H1 (cell line): Measurements from ENCODE around the gene FAM107A. TPM values are rescaled to one million over a fixed set of nuclear protein-coding genes. Genes with fewer than 3 reads are reported as not detected.

Experiments used
- CTCF ChIA-PET: fragments of 300-600 bp; sonication (Branson Sonifier 250); formaldehyde crosslinking; loops from one replicate; lab custom pipeline; 2021; ENCODE audit not compliant: partially characterized antibody; lab: Charles Lee
- POLR2A ChIA-PET: fragments of 300-600 bp; sonication (Branson Sonifier 250); formaldehyde crosslinking; loops from one replicate; lab custom pipeline; 2021; ENCODE audit warnings: inconsistent platforms; ENCODE audit not compliant: partially characterized antibody; lab: Charles Lee
- DNase-seq, 2 experiments: peaks; one replicate each; pipeline versions ENCODE4 v3.0.0 to v3.0.0-alpha.2; 2010 to 2022; ENCODE audit warnings: low spot score in 2 of 2, low read depth in 1 of 2, mixed read lengths in 1 of 2
- FAIRE-seq: peaks from 2 replicates; lab custom pipeline; 2011; peaks lifted over from hg19 to GRCh38; lab: Jason Lieb, UNC
- H2AFZ ChIP-seq: 2 replicates; pipeline ENCODE4 v1.8.1; 2012; ENCODE audit warnings: low read length, inconsistent platforms
- H2AK5ac ChIP-seq: 2 replicates; pipeline ENCODE4 v1.6.1; 2013; ENCODE audit warnings: low read depth, low read length
- H2BK120ac ChIP-seq: replicated peaks from 2 replicates; pipeline ENCODE3; 2013; ENCODE audit warnings: low read depth, low read length, inconsistent platforms
- H2BK12ac ChIP-seq: 2 replicates; pipeline ENCODE4 v1.6.1; 2013; ENCODE audit warnings: low read depth, low read length
- H2BK15ac ChIP-seq: 2 replicates; pipeline ENCODE4 v1.6.1; 2013; ENCODE audit warnings: low read length
- H2BK20ac ChIP-seq: 2 replicates; pipeline ENCODE4 v1.6.1; 2013; ENCODE audit warnings: low read length
- H2BK5ac ChIP-seq: 2 replicates; pipeline ENCODE4 v1.6.1; 2013; ENCODE audit warnings: low read depth, low read length
- H3K14ac ChIP-seq: 2 replicates; pipeline ENCODE4 v1.6.1; 2013; ENCODE audit warnings: inconsistent platforms; ENCODE audit not compliant: insufficient read length
- H3K18ac ChIP-seq: 2 replicates; pipeline ENCODE4 v1.6.1; 2013; ENCODE audit warnings: low read length; ENCODE audit errors: extremely low read depth
- H3K23ac ChIP-seq: 2 replicates; pipeline ENCODE4 v1.6.1; 2013; ENCODE audit warnings: inconsistent platforms; ENCODE audit not compliant: insufficient read length
- H3K23me2 ChIP-seq: 2 replicates; pipeline ENCODE4 v1.6.1; 2013; ENCODE audit warnings: low read depth, low read length
- H3K27ac ChIP-seq: 2 replicates; pipeline ENCODE4 v1.6.1; 2011; ENCODE audit warnings: low read depth, low read length, inconsistent platforms
- H3K27me3 ChIP-seq, 4 experiments: replicated peaks in 1 of 4; 1 replicate in 1 of 4; 2 replicates in 3 of 4; pipeline versions ENCODE4 v1.6.1 to v1.8.1; 2011 to 2013; ENCODE audit warnings: low read length in 3 of 4, mild to moderate bottlenecking in 3 of 4, inconsistent platforms in 2 of 4, mixed read lengths in 2 of 4, moderate library complexity in 1 of 4; ENCODE audit not compliant: control insufficient read depth in 3 of 4, insufficient read depth in 3 of 4; ENCODE audit errors: extremely low read depth in 1 of 4
- H3K36me3 ChIP-seq, 4 experiments: 2 replicates each; pipeline versions ENCODE4 v1.6.1 to v1.8.1; 2011 to 2013; ENCODE audit warnings: mild to moderate bottlenecking in 4 of 4, low read length in 3 of 4, moderate library complexity in 2 of 4, control low read depth in 1 of 4, inconsistent platforms in 1 of 4; ENCODE audit not compliant: insufficient read depth in 4 of 4, control insufficient read depth in 2 of 4
- H3K4ac ChIP-seq: replicated peaks from 2 replicates; pipeline ENCODE3; 2013; ENCODE audit warnings: low read length, low read depth, mixed read lengths, inconsistent platforms; ENCODE audit not compliant: insufficient read length
- H3K4me1 ChIP-seq, 4 experiments: replicated peaks in 1 of 4; 1 replicate in 1 of 4; 2 replicates in 3 of 4; pipeline versions ENCODE4 v1.6.1 to v1.8.1; 2011 to 2013; ENCODE audit warnings: low read length in 3 of 4, inconsistent platforms in 2 of 4, mixed read lengths in 1 of 4; ENCODE audit not compliant: insufficient read depth in 4 of 4, control insufficient read depth in 3 of 4
- H3K4me2 ChIP-seq, 2 experiments: 2 replicates each; pipeline versions ENCODE4 v1.6.1 to v1.8.1; 2011 to 2013; ENCODE audit warnings: low read depth in 2 of 2, low read length in 2 of 2, control low read depth in 1 of 2, inconsistent platforms in 1 of 2, mild to moderate bottlenecking in 1 of 2; ENCODE audit not compliant: insufficient read depth in 1 of 2
- H3K4me3 ChIP-seq, 4 experiments: fragments of 200-600, 300-600 bp in 1 of 4; sonication (generic), shearing (Covaris generic), sonication (Bioruptor Twin) in 1 of 4; 2 replicates each; pipeline versions ENCODE4 v1.5.1 to v1.8.1; 2011 to 2016; ENCODE audit warnings: low read length in 4 of 4, low read depth in 3 of 4, control low read depth in 2 of 4, inconsistent platforms in 2 of 4, mild to moderate bottlenecking in 2 of 4, mixed read lengths in 1 of 4, moderate library complexity in 1 of 4; ENCODE audit not compliant: insufficient read depth in 2 of 4; ENCODE audit errors: extremely low read depth in 1 of 4
- H3K56ac ChIP-seq: replicated peaks from 2 replicates; pipeline ENCODE3; 2013; ENCODE audit warnings: low read depth, mild to moderate bottlenecking, mixed read lengths, low read length, inconsistent platforms; ENCODE audit not compliant: insufficient read length
- H3K79me1 ChIP-seq: 2 replicates; pipeline ENCODE4 v1.6.1; 2013; ENCODE audit warnings: low read depth, low read length, control low read depth
- H3K79me2 ChIP-seq, 2 experiments: 2 replicates each; pipeline versions ENCODE4 v1.6.1 to v1.8.1; 2012 to 2013; ENCODE audit warnings: low read length in 2 of 2, mild to moderate bottlenecking in 2 of 2, inconsistent platforms in 1 of 2; ENCODE audit not compliant: insufficient read depth in 2 of 2, control insufficient read depth in 1 of 2
- H3K9ac ChIP-seq, 4 experiments: replicated peaks in 1 of 4; 1 replicate in 1 of 4; 2 replicates in 3 of 4; pipeline versions ENCODE4 v1.6.1 to v1.8.1; 2011 to 2013; ENCODE audit warnings: low read depth in 3 of 4, low read length in 3 of 4, control low read depth in 2 of 4, mild to moderate bottlenecking in 2 of 4, moderate library complexity in 2 of 4, inconsistent platforms in 1 of 4; ENCODE audit errors: extremely low read depth in 1 of 4
- H3K9me3 ChIP-seq, 2 experiments: 2 replicates each; pipeline versions ENCODE4 v1.6.1 to v1.8.1; 2012 to 2013; ENCODE audit warnings: mild to moderate bottlenecking in 2 of 2, moderate library complexity in 2 of 2, control low read depth in 1 of 2, inconsistent platforms in 1 of 2, low read depth in 1 of 2, low read length in 1 of 2, mixed read lengths in 1 of 2; ENCODE audit not compliant: insufficient read depth in 2 of 2
- H4K20me1 ChIP-seq, 2 experiments: replicated peaks in 1 of 2; 2 replicates each; pipeline versions ENCODE3 to v1.8.1; 2011 to 2013; ENCODE audit warnings: inconsistent platforms in 2 of 2, low read length in 2 of 2, mild to moderate bottlenecking in 1 of 2; ENCODE audit not compliant: insufficient read depth in 2 of 2, control insufficient read depth in 1 of 2
- H4K5ac ChIP-seq: 2 replicates; pipeline ENCODE4 v1.6.1; 2013; ENCODE audit warnings: low read length, low read depth, mixed read lengths, inconsistent platforms; ENCODE audit not compliant: insufficient read length
- H4K8ac ChIP-seq: 2 replicates; pipeline ENCODE4 v1.8.0; 2013; ENCODE audit warnings: mild to moderate bottlenecking, moderate library complexity, low read length, inconsistent platforms; ENCODE audit not compliant: insufficient read depth; ENCODE audit errors: extremely low read depth
- H4K91ac ChIP-seq: replicated peaks from 2 replicates; pipeline ENCODE3; 2013; ENCODE audit warnings: low read length, mixed read lengths, inconsistent platforms; ENCODE audit not compliant: insufficient read length
- CEBPB ChIP-seq: IDR thresholded peaks from 2 replicates; pipeline ENCODE4 v1.6.1; 2012; ENCODE audit warnings: low read depth, low read length
- EP300 ChIP-seq, 2 experiments: IDR thresholded peaks; 1 replicate in 1 of 2; 2 replicates in 1 of 2; pipeline ENCODE4 v1.6.1; 2011 to 2012; ENCODE audit warnings: low read depth in 2 of 2, low read length in 2 of 2, mild to moderate bottlenecking in 2 of 2, borderline replicate concordance in 1 of 2, inconsistent platforms in 1 of 2, moderate library complexity in 1 of 2
- HDAC6 ChIP-seq: IDR thresholded peaks from one replicate; pipeline ENCODE4 v1.7.1; 2012; ENCODE audit warnings: low read depth, mild to moderate bottlenecking, inconsistent platforms, low read length, moderate library complexity
- JUN ChIP-seq: IDR thresholded peaks from 2 replicates; pipeline ENCODE4 v1.6.1; 2011; ENCODE audit warnings: low read depth, mild to moderate bottlenecking, improper control_type of control experiment, low read length
- JUND ChIP-seq: IDR thresholded peaks from 2 replicates; pipeline ENCODE4 v1.6.1; 2011; ENCODE audit warnings: mild to moderate bottlenecking, improper control_type of control experiment, low read length
- KDM4A ChIP-seq: IDR thresholded peaks from one replicate; pipeline ENCODE4 v1.7.1; 2012; ENCODE audit warnings: low read depth, mild to moderate bottlenecking, moderate library complexity, low read length, inconsistent platforms; ENCODE audit not compliant: severe bottlenecking
- RFX5 ChIP-seq: IDR thresholded peaks from 2 replicates; pipeline ENCODE4 v1.6.1; 2011; ENCODE audit warnings: low read depth, low read length, improper control_type of control experiment, borderline replicate concordance
- SIN3A ChIP-seq, 2 experiments: IDR thresholded peaks in 1 of 2; conservative IDR thresholded peaks in 1 of 2; 2 replicates each; pipeline ENCODE4 v1.6.1; 2011 to 2012; ENCODE audit warnings: low read length in 2 of 2, improper control_type of control experiment in 1 of 2, low read depth in 1 of 2, mild to moderate bottlenecking in 1 of 2
- SP1 ChIP-seq: IDR thresholded peaks from 2 replicates; pipeline ENCODE4 v1.6.1; 2011; ENCODE audit warnings: low read depth, low read length
- TAF1 ChIP-seq: IDR thresholded peaks from 2 replicates; pipeline ENCODE4 v1.6.1; 2011; ENCODE audit warnings: mild to moderate bottlenecking, low read depth, low read length
- TAF7 ChIP-seq: optimal IDR thresholded peaks from 2 replicates; pipeline ENCODE3; 2011; ENCODE audit warnings: low read depth, mild to moderate bottlenecking, inconsistent platforms, low read length, moderate library complexity, borderline replicate concordance
- WGBS, 2 experiments: shearing (Covaris generic) in 1 of 2; methylation state at CpG; one replicate each; pipeline versions ENCODE4 v1.1.6 to v1.1.7; 2013 to 2015; ENCODE audit warnings: low lambda C conversion rate in 2 of 2, mixed read lengths in 2 of 2, inconsistent platforms in 1 of 2, low coverage in 1 of 2, missing lambda C conversion rate in 1 of 2; ENCODE audit not compliant: insufficient replicate concordance in 2 of 2, insufficient coverage in 1 of 2, insufficient read length in 1 of 2; ENCODE audit errors: extremely low coverage in 1 of 2, missing lambda C conversion rate in 1 of 2; 5-methylcytosine and 5-hydroxymethylcytosine counted together
- polyA plus RNA-seq, 7 experiments: library from polyadenylated mRNA; depleted of rRNA in 3 of 7; stranded (reverse) in 5 of 7; unstranded in 2 of 7; fragments of >200 nt in 5 of 7; fragments of 200-250 nt in 2 of 7; gene quantifications; 1 replicate in 5 of 7; 2 replicates in 1 of 7; 4 replicates in 1 of 7; pipeline versions ENCODE4 v1.2.1 to v1.2.3, GENCODE V29; 2011 to 2013; ENCODE audit warnings: missing spikeins in 2 of 7, mixed read lengths in 2 of 7
- total RNA-seq: library from RNA; stranded (reverse); fragmentation: NEBNext Ultra II Directional; extraction: Animal tissue kit (Norgen Biotek cat#: 25700); gene quantifications from 2 replicates; pipeline ENCODE4 v1.2.1, GENCODE V29; 2021

FAM107A gene
- total and polyA plus RNA-seq, 2 of the 8 experiments (the other 6 are each of a cell fraction or from before 2014, with no cell fraction given), result 0.51 to 0.65 TPM

DNA sequence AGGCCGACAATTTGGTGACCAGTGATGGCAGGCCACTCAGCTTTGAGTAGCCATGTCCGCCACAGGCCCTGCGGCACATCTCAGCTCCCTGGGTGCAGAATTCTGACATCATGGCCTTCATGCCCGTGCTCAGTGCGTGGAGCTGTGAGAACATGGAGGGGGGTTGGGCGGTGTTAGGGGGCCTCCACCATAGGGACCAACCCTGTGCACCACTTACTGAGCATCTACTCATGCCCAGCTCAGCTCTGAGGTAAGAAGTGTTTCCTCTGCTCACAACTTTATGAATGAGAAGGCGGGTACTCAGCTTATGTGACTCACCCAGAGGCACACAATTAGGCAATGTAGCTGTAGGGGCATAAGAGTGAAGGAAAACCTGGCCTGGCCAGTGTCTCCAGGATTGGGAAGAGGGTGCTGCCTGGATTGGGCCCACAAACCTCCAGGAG lies 50.7 kb downstream of the FAM107A start:
- Histone ChIP-seq H2BK12ac (peak overlapping the region; percentile 41; the same call in 1 of the 2 replicates), H4K5ac (no peak overlapping the region), H3K27me3 (no peaks in the 10 kb centered on the region), H4K91ac (peak overlapping the region; percentile 45), H3K36me3 (no peaks in the 10 kb centered on the region), H3K9ac (no peak overlapping the region), H3K4me2 (peak overlapping the region; percentile 4 to 9; a peak in 1 of 4 replicates), H2AK5ac (no peak overlapping the region), H2BK15ac (peak overlapping the region; percentile 31; the same call in 1 of the 2 replicates), H4K8ac (0 out of 2 replicates have a peak overlapping the region, but pooled peaks have one; percentile 5), H3K9me3 (no peaks in the 10 kb centered on the region), H3K4me1 (peaks cover 5 to 13% (median 9%) of the 10 kb centered on the region in 4 experiments; a peak in 6 of 7 replicates), H2BK20ac (0 out of 2 replicates have a peak overlapping the region, but pooled peaks have one; percentile 43), H3K18ac (no peak overlapping the region), H3K14ac (no peak overlapping the region), H3K4ac (no peak overlapping the region), H3K79me2 (no peaks in the 10 kb centered on the region), H2AFZ (0 out of 2 replicates have a peak overlapping the region, but pooled peaks have one; percentile 33)
- 83% methylated on average over 7 of the region's 7 CpGs; no CpG with 5 or more reads in 1 of the 2 experiments for WGBS, 2 experiments
- DNase-seq, result peak in 1 of 2 experiments; percentile 23
- CTCF ChIA-PET, result interaction anchor here (0.6 to 6.4 kb wide), 13 partner anchors 8 to 587 kb away, joined by 3 to 64 read pairs (median 4); partner anchors contain the start of gene ACOX2
- peak; percentile 73 for TF ChIP-seq CEBPB
- no peak for TF ChIP-seq TAF7
- 0 out of 2 replicates have a peak, but pooled peaks have one; percentile 16 for TF ChIP-seq JUN
- TF ChIP-seq HDAC6, result no peak
- TF ChIP-seq SP1, result peak; percentile 96
- TF ChIP-seq TAF1, result 0 out of 2 replicates have a peak, but pooled peaks have one; percentile 25
- 0 out of 2 replicates have a peak, but pooled peaks have one; percentile 41 for TF ChIP-seq JUND
- TF ChIP-seq RFX5, result peak; percentile 48; the same call in 1 of the 2 replicates
- no peak for TF ChIP-seq KDM4A
- TF ChIP-seq SIN3A (conservative IDR thresholded peaks at IDR 0.05 in 1 of 2, IDR thresholded peaks at IDR 0.05 in 1 of 2; ENCODE audit: low read depth in 1 of 2, low read length in 2 of 2), result 0 out of 4 replicates have a peak, but pooled peaks of 1 of the 2 experiments have one; percentile 28
- peak in 1 of 2 experiments; percentile 13; a peak in 1 of 3 replicates for TF ChIP-seq EP300 (IDR thresholded peaks at IDR 0.05; ENCODE audit: borderline replicate concordance in 1 of 2, low read depth in 2 of 2, low read length in 2 of 2)
- TF ChIP-seq, all 59 proteins: peak for 8
- Histone ChIP-seq H3K23ac (no peak overlapping the region), H3K27ac (no peak overlapping the region), H3K4me3 (no peak overlapping the region), H3K79me1 (no peaks in the 10 kb centered on the region), H3K56ac (no peak overlapping the region), H4K20me1 (no peaks in the 10 kb centered on the region), H2BK5ac (peak overlapping the region; percentile 60; the same call in 1 of the 2 replicates), H2BK120ac (no peak overlapping the region), H3K23me2 (no peaks in the 10 kb centered on the region)
- POLR2A ChIA-PET, result interaction anchor here (1.0 to 1.2 kb wide), 2 partner anchors 31 to 92 kb away, joined by 3 read pairs; no protein-coding TSS in a partner anchor
- FAIRE-seq, result no peak
